WERI-Rb-1 (cell line): ENCODE measurements around the gene MTG1.

Experiments used
- DNase-seq: peaks from one replicate; pipeline ENCODE4 v3.0.0-alpha.2; 2020
- H3K27ac ChIP-seq: fragments of 250-450 bp; sonication (Bioruptor Pico); 2 replicates; pipeline ENCODE4 v1.5.1; 2020; ENCODE audit warnings: mild to moderate bottlenecking, moderate library complexity
- H3K27me3 ChIP-seq: fragments of 250-450 bp; sonication (Bioruptor Pico); 2 replicates; pipeline ENCODE4 v1.5.1; 2021; ENCODE audit warnings: mild to moderate bottlenecking, low read depth, moderate library complexity; ENCODE audit not compliant: insufficient read depth, severe bottlenecking
- H3K36me3 ChIP-seq: fragments of 250-450 bp; sonication (Bioruptor Pico); 2 replicates; pipeline ENCODE4 v1.5.1; 2020; ENCODE audit warnings: mild to moderate bottlenecking, moderate library complexity
- H3K4me3 ChIP-seq: 2 replicates; pipeline ENCODE4 v1.5.1; 2011; ENCODE audit warnings: low read depth, mild to moderate bottlenecking, control low read depth, low read length
- H3K9me3 ChIP-seq: fragments of 250-450 bp; sonication (Bioruptor Pico); 2 replicates; pipeline ENCODE4 v1.5.1; 2021; ENCODE audit warnings: mild to moderate bottlenecking, moderate library complexity; ENCODE audit not compliant: severe bottlenecking
- TF ChIP-seq, protein P1 (sequence below): IDR thresholded peaks from 2 replicates; pipeline ENCODE4 v1.5.1; 2011; ENCODE audit warnings: low read depth, mild to moderate bottlenecking, control low read depth, inconsistent platforms, low read length

Gene MTG1

DNA sequence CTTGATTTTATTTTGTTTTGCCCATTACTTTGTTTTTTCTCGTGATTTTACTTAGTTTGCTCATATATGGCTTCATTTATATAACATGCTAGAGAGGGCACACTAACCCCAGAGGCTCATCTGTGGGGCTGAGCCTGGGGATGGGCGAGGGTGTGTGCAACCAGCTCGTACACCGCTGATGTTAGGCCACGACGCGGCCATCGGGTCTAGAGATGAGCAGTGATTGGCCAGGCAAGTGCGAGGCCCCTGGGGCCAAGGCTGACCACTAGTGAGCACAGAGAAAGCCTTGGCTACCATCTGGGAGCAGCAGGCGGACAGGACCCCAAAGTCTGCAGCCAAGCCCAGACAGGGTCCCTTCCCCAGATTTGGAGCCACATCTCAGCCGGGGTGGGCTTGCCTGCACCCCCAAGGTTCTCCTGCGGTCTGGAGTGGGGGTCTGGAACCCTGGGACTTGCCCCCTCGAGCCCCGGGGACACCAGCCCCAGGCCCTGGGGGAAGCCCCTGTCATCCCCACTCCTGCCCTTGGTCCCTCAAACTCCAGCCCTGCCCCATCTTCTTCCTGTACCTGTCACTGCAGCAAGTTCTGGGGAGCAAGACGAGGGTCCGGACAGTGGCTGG lies 39.9 kb upstream of the MTG1 start:
- TF ChIP-seq, protein P1, sequence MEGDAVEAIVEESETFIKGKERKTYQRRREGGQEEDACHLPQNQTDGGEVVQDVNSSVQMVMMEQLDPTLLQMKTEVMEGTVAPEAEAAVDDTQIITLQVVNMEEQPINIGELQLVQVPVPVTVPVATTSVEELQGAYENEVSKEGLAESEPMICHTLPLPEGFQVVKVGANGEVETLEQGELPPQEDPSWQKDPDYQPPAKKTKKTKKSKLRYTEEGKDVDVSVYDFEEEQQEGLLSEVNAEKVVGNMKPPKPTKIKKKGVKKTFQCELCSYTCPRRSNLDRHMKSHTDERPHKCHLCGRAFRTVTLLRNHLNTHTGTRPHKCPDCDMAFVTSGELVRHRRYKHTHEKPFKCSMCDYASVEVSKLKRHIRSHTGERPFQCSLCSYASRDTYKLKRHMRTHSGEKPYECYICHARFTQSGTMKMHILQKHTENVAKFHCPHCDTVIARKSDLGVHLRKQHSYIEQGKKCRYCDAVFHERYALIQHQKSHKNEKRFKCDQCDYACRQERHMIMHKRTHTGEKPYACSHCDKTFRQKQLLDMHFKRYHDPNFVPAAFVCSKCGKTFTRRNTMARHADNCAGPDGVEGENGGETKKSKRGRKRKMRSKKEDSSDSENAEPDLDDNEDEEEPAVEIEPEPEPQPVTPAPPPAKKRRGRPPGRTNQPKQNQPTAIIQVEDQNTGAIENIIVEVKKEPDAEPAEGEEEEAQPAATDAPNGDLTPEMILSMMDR = no peak
- no peak overlapping the region for H3K27ac ChIP-seq
- no peaks in the 10 kb centered on the region for H3K36me3 ChIP-seq
- H3K9me3 ChIP-seq = no peaks in the 10 kb centered on the region
- no peak for DNase-seq
- no peaks in the 10 kb centered on the region for H3K27me3 ChIP-seq
- H3K4me3 ChIP-seq = no peak overlapping the region

DNA sequence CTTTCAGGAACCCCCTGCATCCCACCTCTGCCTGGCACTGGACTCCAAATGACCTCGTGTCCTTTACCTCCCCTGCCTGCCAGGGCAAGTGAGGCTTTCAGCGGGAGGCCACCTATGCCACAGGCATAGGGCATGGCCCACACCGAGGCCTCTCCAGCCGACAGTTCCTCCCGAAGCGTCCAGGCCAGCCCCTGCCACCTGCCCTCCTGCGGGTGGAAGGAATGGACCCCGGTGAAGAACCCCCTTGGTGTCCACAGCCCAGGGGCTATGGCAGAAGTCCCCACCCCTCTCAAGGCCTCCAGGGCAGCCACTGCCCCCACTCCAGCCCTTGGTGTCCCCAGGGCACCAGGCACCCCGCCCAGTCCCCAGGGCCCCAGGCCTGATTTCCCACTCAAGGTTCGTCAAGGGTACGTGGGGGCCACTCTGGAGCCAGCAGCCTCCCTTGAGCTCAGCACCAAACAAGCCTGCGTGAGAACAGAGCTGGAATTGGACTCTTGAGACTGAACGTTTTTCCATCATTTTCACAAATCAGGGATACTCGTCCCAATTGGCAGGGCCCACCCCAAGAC lies 39.2 kb upstream of the MTG1 start:
- Histone ChIP-seq H3K27ac (no peak overlapping the region), H3K36me3 (no peaks in the 10 kb centered on the region), H3K4me3 (no peak overlapping the region), H3K27me3 (no peaks in the 10 kb centered on the region), H3K9me3 (no peaks in the 10 kb centered on the region)
- no peak for DNase-seq
- TF ChIP-seq, protein P1 = no peak

DNA sequence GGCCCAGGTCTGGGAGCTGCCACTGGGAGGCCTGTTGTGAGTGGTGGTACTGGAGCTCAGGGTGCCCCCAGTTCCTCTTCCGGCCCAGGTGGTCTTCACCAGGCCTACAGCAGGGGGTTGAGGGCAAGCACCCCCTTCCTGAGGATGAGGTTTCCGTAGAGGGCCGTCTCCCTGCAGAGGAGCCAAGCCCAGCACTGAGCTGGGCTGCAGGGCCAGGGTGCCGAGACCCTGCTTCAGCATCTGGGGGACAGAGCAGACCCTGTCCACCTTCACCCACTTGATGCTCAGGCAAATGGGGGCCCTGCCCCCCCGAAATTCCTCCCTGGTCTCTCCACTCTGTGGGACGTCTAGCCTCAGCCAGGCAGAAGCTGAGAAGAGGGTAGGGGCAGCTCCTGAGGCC lies 38.7 kb upstream of the MTG1 start:
- DNase-seq = no peak
- H3K36me3 ChIP-seq = no peaks in the 10 kb centered on the region
- H3K4me3 ChIP-seq = no peak overlapping the region
- no peak overlapping the region for H3K27ac ChIP-seq
- no peaks in the 10 kb centered on the region for H3K27me3 ChIP-seq
- no peaks in the 10 kb centered on the region for H3K9me3 ChIP-seq
- TF ChIP-seq, protein P1 = no peak

DNA sequence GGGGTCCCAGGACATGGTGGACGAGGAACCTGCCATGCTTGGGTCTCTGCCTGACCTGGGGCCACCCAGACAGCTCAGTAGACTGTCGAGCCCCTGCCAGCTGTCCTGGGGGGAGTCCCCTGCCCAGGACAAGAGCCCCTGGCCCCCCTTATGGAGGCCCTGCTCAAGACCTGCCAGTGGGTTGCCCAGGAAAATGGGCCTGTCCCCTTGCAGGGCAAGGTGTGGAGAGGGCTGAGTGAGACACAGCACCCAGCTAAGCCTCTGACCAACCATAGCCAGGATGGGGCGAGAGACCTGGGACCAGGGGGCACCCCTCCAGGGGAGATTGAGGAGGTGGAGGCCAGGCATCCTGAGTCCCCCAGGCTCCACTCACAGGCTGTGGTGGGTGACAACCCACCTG lies 38.0 kb upstream of the MTG1 start:
- Histone ChIP-seq H3K9me3 (no peaks in the 10 kb centered on the region), H3K27me3 (no peaks in the 10 kb centered on the region), H3K36me3 (no peaks in the 10 kb centered on the region), H3K27ac (no peak overlapping the region), H3K4me3 (no peak overlapping the region)
- TF ChIP-seq, protein P1 = no peak
- DNase-seq = no peak

DNA sequence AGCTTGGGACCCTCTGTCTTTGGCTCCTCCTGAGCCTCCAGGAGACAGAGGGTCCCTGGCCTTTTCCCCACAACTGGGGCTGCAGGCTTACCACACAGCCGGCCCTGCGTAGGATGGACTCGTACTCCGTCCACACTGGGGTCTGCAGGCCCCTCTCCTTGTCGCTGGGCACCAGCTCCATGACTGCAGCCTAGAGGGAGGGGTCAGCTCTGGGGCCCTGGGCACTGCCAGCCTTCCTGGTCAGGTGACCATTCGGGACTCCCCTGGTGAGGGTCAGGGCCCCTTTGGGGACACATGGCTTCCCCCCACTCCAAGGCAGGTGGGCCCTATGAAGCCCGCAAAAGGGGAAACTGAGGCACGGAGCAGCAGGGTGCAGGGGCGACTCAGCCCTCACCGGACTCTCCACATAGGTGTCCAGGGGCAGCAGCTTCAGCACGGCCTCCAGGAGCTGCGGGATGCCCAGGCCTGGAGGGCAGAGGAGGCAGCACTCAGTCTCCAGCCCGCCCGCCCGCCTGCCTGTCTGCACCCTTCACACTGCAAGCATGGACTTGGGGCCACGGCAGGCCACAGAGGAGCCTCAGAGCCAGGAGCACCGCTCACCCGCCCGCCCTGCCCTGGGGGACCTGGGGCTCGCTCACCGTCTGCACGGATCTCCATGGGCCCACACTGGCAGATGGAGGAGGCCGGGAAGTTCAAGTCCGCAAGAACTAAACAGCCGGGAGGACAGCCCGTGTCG lies 37.2 kb upstream of the MTG1 start:
- no peak overlapping the region for H3K27ac ChIP-seq
- no peaks in the 10 kb centered on the region for H3K9me3 ChIP-seq
- H3K36me3 ChIP-seq = peaks cover 3% of the 10 kb centered on the region
- no peak for DNase-seq
- H3K27me3 ChIP-seq = no peaks in the 10 kb centered on the region
- TF ChIP-seq, protein P1 = no peak
- no peak overlapping the region for H3K4me3 ChIP-seq
